Measurements from ENCODE around the gene C1orf226. TPM values are rescaled to one million over a fixed set of nuclear protein-coding genes. Genes with fewer than 3 reads are reported as not detected.

The C1orf226 gene
- total and polyA plus RNA-seq, 3 donors from 2014 or later = 4.2 to 7.5 (median 6.5) TPM

- Histone ChIP-seq H3K4me1 (no peaks in the 10 kb centered on the region), H3K27me3 (no peaks in the 10 kb centered on the region), H3K36me3 (ENCODE audit: low read depth, missing control alignments) (no peaks in the 10 kb centered on the region), H3K4me3 (peak overlapping the region in 1 of 2 donors; percentile 48), H3K9me3 (no peaks in the 10 kb centered on the region), H3K27ac (no peak overlapping the region)
- intact Hi-C loops (cut with DNase I; ENCODE audit: low total_unique reads) = no loop called here
- no peak for DNase-seq
- TF ChIP-seq CTCF (IDR thresholded peaks at IDR 0.05) = no peak
- no peak for TF ChIP-seq POLR2A (IDR thresholded peaks at IDR 0.05)
- WGBS, 2 donors = 77 to 79% methylated on average over 20 to 36 of the region's 36 CpGs
These were observed 14.5 kb upstream of the C1orf226 start for GRCh38 chr1:162367073-162367472.

- no peaks in the 10 kb centered on the region for H3K9me3 ChIP-seq
- H3K36me3 ChIP-seq (ENCODE audit: low read depth, missing control alignments) = no peaks in the 10 kb centered on the region
- no peaks in the 10 kb centered on the region for H3K27me3 ChIP-seq
- H3K27ac ChIP-seq = no peak overlapping the region
- no peaks in the 10 kb centered on the region for H3K4me1 ChIP-seq
- no peak overlapping the region for H3K4me3 ChIP-seq
- 60 to 62% methylated on average over 10 of the region's 10 CpGs for WGBS, 2 donors
- TF ChIP-seq POLR2A (IDR thresholded peaks at IDR 0.05) (no peak), CTCF (IDR thresholded peaks at IDR 0.05) (no peak)
- intact Hi-C loops (cut with DNase I; ENCODE audit: low total_unique reads) = no loop called here
- DNase-seq = no peak
These were observed 13.8 kb upstream of the C1orf226 start for GRCh38 chr1:162367772-162368171.

- Histone ChIP-seq H3K27me3 (no peaks in the 10 kb centered on the region), H3K4me1 (no peaks in the 10 kb centered on the region), H3K27ac (no peak overlapping the region), H3K36me3 (ENCODE audit: low read depth, missing control alignments) (no peaks in the 10 kb centered on the region), H3K4me3 (no peak overlapping the region), H3K9me3 (no peaks in the 10 kb centered on the region)
- WGBS, 2 donors = 67 to 86% methylated on average over 4 of the region's 4 CpGs
- intact Hi-C loops (cut with DNase I; ENCODE audit: low total_unique reads) = no loop called here
- DNase-seq = no peak
- TF ChIP-seq POLR2A (IDR thresholded peaks at IDR 0.05) (no peak), CTCF (IDR thresholded peaks at IDR 0.05) (no peak)
These were observed 13.1 kb upstream of the C1orf226 start for GRCh38 chr1:162368451-162368850.

- no peak overlapping the region for H3K4me3 ChIP-seq
- H3K9me3 ChIP-seq = no peaks in the 10 kb centered on the region
- no peaks in the 10 kb centered on the region for H3K27me3 ChIP-seq
- TF ChIP-seq POLR2A (IDR thresholded peaks at IDR 0.05) = no peak
- no peak for TF ChIP-seq CTCF (IDR thresholded peaks at IDR 0.05)
- no peak for DNase-seq
- H3K36me3 ChIP-seq (ENCODE audit: low read depth, missing control alignments) = no peaks in the 10 kb centered on the region
- WGBS, 2 donors = 77 to 87% methylated on average over 6 to 7 of the region's 7 CpGs
- no peak overlapping the region for H3K27ac ChIP-seq
- intact Hi-C loops (cut with DNase I; ENCODE audit: low total_unique reads) = no loop called here
- no peaks in the 10 kb centered on the region for H3K4me1 ChIP-seq
These were observed 12.0 kb upstream of the C1orf226 start for GRCh38 chr1:162369571-162369970.

GRCh38 chr1:162370161-162370560 lies 11.4 kb upstream of the C1orf226 start:
- H3K36me3 ChIP-seq (ENCODE audit: low read depth, missing control alignments) = no peaks in the 10 kb centered on the region
- H3K9me3 ChIP-seq = no peaks in the 10 kb centered on the region
- WGBS, 2 donors = 92 to 96% methylated on average over 1 of the region's 1 CpG
- no peak overlapping the region for H3K4me3 ChIP-seq
- no peak for TF ChIP-seq POLR2A (IDR thresholded peaks at IDR 0.05)
- no peak for TF ChIP-seq CTCF (IDR thresholded peaks at IDR 0.05)
- H3K27ac ChIP-seq = no peak overlapping the region
- intact Hi-C loops (cut with DNase I; ENCODE audit: low total_unique reads) = no loop called here
- H3K4me1 ChIP-seq = no peaks in the 10 kb centered on the region
- DNase-seq = no peak
- H3K27me3 ChIP-seq = no peaks in the 10 kb centered on the region
